Measurements from ENCODE around the gene PRPF6.

PRPF6 gene

GRCh38 chr20:64038565-64039292, 57.8 kb downstream of the PRPF6 start:
- Histone ChIP-seq H3K27me3 (peaks cover 61% of the 10 kb centered on the region), H3K4me1 (peaks cover 84% of the 10 kb centered on the region), H3K36me3 (peaks cover 15% of the 10 kb centered on the region), H3K9ac (peak overlapping the region; percentile 78), H4K20me1 (peaks cover 37% of the 10 kb centered on the region; the same call in 1 of the 2 replicates), H3K4me3 (peak overlapping the region; percentile 69), H3K27ac (peak overlapping the region; percentile 86), H3K4me2 (peak overlapping the region; percentile 99), H3K9me3 (no peaks in the 10 kb centered on the region)
- TF ChIP-seq Cebpa-rat (IDR thresholded peaks at IDR 0.05): no peak

- peak overlapping the region; percentile 86; the same call in 1 of the 2 replicates for H3K27ac ChIP-seq
- peaks cover 7% of the 10 kb centered on the region for H3K36me3 ChIP-seq
Observed at GRCh38 chr20:64039293-64040160, 58.6 kb downstream of the PRPF6 start.

GRCh38 chr20:64040231-64041039, 59.5 kb downstream of the PRPF6 start:
- Histone ChIP-seq H3K4me3 (no peak overlapping the region), H3K9me3 (no peaks in the 10 kb centered on the region), H4K20me1 (peaks cover 21% of the 10 kb centered on the region; the same call in 1 of the 2 replicates), H3K9ac (no peak overlapping the region), H3K36me3 (no peaks in the 10 kb centered on the region), H3K4me2 (peak overlapping the region; percentile 99), H3K4me1 (peaks cover 78% of the 10 kb centered on the region), H3K27ac (peak overlapping the region; percentile 24; the same call in 1 of the 2 replicates), H3K27me3 (peaks cover 78% of the 10 kb centered on the region)
- no peak for TF ChIP-seq Cebpa-rat (IDR thresholded peaks at IDR 0.05)

More at GRCh38 chr20:64039293-64040160, 58.6 kb downstream of the PRPF6 start:
- Histone ChIP-seq H3K4me2 (peak overlapping the region; percentile 99), H3K4me1 (peaks cover 84% of the 10 kb centered on the region), H3K9ac (peak overlapping the region; percentile 78), H3K9me3 (no peaks in the 10 kb centered on the region), H3K27me3 (peaks cover 69% of the 10 kb centered on the region), H3K4me3 (peak overlapping the region; percentile 69), H4K20me1 (peaks cover 29% of the 10 kb centered on the region; the same call in 1 of the 2 replicates)
- no peak for TF ChIP-seq Cebpa-rat (IDR thresholded peaks at IDR 0.05)

- Histone ChIP-seq H3K27me3 (peaks cover 86% of the 10 kb centered on the region), H3K4me1 (peaks cover 74% of the 10 kb centered on the region), H3K36me3 (no peaks in the 10 kb centered on the region), H3K4me3 (peak overlapping the region; percentile 65; the same call in 1 of the 2 replicates), H4K20me1 (peaks cover 14% of the 10 kb centered on the region; the same call in 1 of the 2 replicates), H3K27ac (peak overlapping the region; percentile 24; the same call in 1 of the 2 replicates), H3K9me3 (no peaks in the 10 kb centered on the region), H3K9ac (no peak overlapping the region; the same call in 1 of the 2 replicates), H3K4me2 (peak overlapping the region; percentile 99)
- TF ChIP-seq Cebpa-rat (IDR thresholded peaks at IDR 0.05): peak; percentile 85
Observed at GRCh38 chr20:64041040-64041780, 60.3 kb downstream of the PRPF6 start.

- peak overlapping the region; percentile 81 for H3K27ac ChIP-seq
Observed at GRCh38 chr20:64041781-64042053, 60.8 kb downstream of the PRPF6 start.

GRCh38 chr20:64042054-64042781, 61.3 kb downstream of the PRPF6 start:
- Histone ChIP-seq H3K27ac (peak overlapping the region; percentile 81), H3K9me3 (no peaks in the 10 kb centered on the region), H3K4me1 (peaks cover 64% of the 10 kb centered on the region), H4K20me1 (peaks cover 4% of the 10 kb centered on the region; the same call in 1 of the 2 replicates), H3K9ac (peak overlapping the region; percentile 73), H3K27me3 (peaks cover 88% of the 10 kb centered on the region), H3K4me2 (peak overlapping the region; percentile 99), H3K4me3 (peak overlapping the region; percentile 65), H3K36me3 (no peaks in the 10 kb centered on the region)
- no peak for TF ChIP-seq Cebpa-rat (IDR thresholded peaks at IDR 0.05)

More at GRCh38 chr20:64041781-64042053, 60.8 kb downstream of the PRPF6 start:
- Histone ChIP-seq H3K4me1 (peaks cover 69% of the 10 kb centered on the region), H3K4me2 (peak overlapping the region; percentile 99), H3K36me3 (no peaks in the 10 kb centered on the region), H3K9me3 (no peaks in the 10 kb centered on the region), H3K9ac (peak overlapping the region; percentile 73), H4K20me1 (peaks cover 9% of the 10 kb centered on the region; the same call in 1 of the 2 replicates), H3K4me3 (peak overlapping the region; percentile 65), H3K27me3 (peaks cover 88% of the 10 kb centered on the region)
- TF ChIP-seq Cebpa-rat (IDR thresholded peaks at IDR 0.05): no peak

GRCh38 chr20:64043768-64044167, 62.8 kb downstream of the PRPF6 start:
- H3K9ac ChIP-seq: no peak overlapping the region
- no peak overlapping the region for H3K4me3 ChIP-seq
- no peaks in the 10 kb centered on the region for H3K9me3 ChIP-seq
- no peak overlapping the region for H3K27ac ChIP-seq
- TF ChIP-seq Cebpa-rat (IDR thresholded peaks at IDR 0.05): no peak
- peaks cover 12% of the 10 kb centered on the region for H4K20me1 ChIP-seq
- peaks cover 60% of the 10 kb centered on the region for H3K4me1 ChIP-seq
- no peak overlapping the region for H3K4me2 ChIP-seq
- no peaks in the 10 kb centered on the region for H3K36me3 ChIP-seq
- peaks cover 91% of the 10 kb centered on the region for H3K27me3 ChIP-seq

- Histone ChIP-seq H3K9ac (no peak overlapping the region), H3K36me3 (no peaks in the 10 kb centered on the region), H3K27ac (no peak overlapping the region), H4K20me1 (peaks cover 12% of the 10 kb centered on the region), H3K4me2 (no peak overlapping the region), H3K27me3 (peaks cover 95% of the 10 kb centered on the region), H3K4me1 (peaks cover 51% of the 10 kb centered on the region), H3K9me3 (no peaks in the 10 kb centered on the region), H3K4me3 (no peak overlapping the region)
- no peak for TF ChIP-seq Cebpa-rat (IDR thresholded peaks at IDR 0.05)
Observed at GRCh38 chr20:64044484-64045247, 63.7 kb downstream of the PRPF6 start.
